HepG2 (cell line): Measurements from ENCODE around the gene PSMC3IP. TPM values are rescaled to one million over a fixed set of nuclear protein-coding genes. Genes with fewer than 3 reads are reported as not detected.
A peak's percentile ranks its signal among the peaks of the same experiment; 100 is the strongest.

Source experiments
- CCDC6 ChIP-seq: sonication (generic); formaldehyde crosslinking; IDR thresholded peaks from 2 replicates; pipeline ENCODE4 v1.8.1; 2022; ENCODE audit warnings: mild to moderate bottlenecking, missing genetic modification reagents, moderate library complexity
- EED ChIP-seq: sonication (generic); formaldehyde crosslinking; IDR thresholded peaks from 2 replicates; pipeline ENCODE4 v1.5.0; 2020; ENCODE audit warnings: mild to moderate bottlenecking, missing genetic modification reagents
- HDAC6 ChIP-seq: fragments of 200-600 bp; sonication (generic); IDR thresholded peaks from 2 replicates; pipeline ENCODE4 v1.7.0; 2017; ENCODE audit warnings: mild to moderate bottlenecking, antibody characterized with exemption, low read length, low read depth
- HNF4G ChIP-seq, 2 experiments: sonication (generic) in 1 of 2; formaldehyde crosslinking in 1 of 2; IDR thresholded peaks; 2 replicates each; pipeline versions ENCODE4 v1.4.0 to v1.6.1; 2011 to 2020; ENCODE audit warnings: borderline replicate concordance in 2 of 2, low read depth in 2 of 2, mild to moderate bottlenecking in 2 of 2, low read length in 1 of 2, missing genetic modification reagents in 1 of 2, moderate library complexity in 1 of 2
- MAZ ChIP-seq, 2 experiments: sonication (generic) in 1 of 2; formaldehyde crosslinking in 1 of 2; IDR thresholded peaks; 2 replicates each; pipeline versions ENCODE4 v1.5.0 to v1.6.1; 2012 to 2020; ENCODE audit warnings: low read depth in 2 of 2, mild to moderate bottlenecking in 2 of 2, borderline replicate concordance in 1 of 2, improper control_type of control experiment in 1 of 2, low read length in 1 of 2, missing genetic modification reagents in 1 of 2, moderate library complexity in 1 of 2
- NFRKB ChIP-seq: fragments of 450-650 bp; IDR thresholded peaks from 2 replicates; pipeline ENCODE4 v1.6.1; 2017
- POLR2G ChIP-seq: fragments of 200-400 bp; formaldehyde crosslinking; IDR thresholded peaks from 2 replicates; pipeline ENCODE4 v1.6.1; 2018; ENCODE audit warnings: mild to moderate bottlenecking, low read depth, low read length, moderate library complexity
- RAD21 ChIP-seq: fragments of 450-650 bp; formaldehyde crosslinking; IDR thresholded peaks from 2 replicates; pipeline ENCODE4 v1.5.0; 2020; ENCODE audit warnings: mild to moderate bottlenecking
- SAFB2 ChIP-seq: sonication (generic); formaldehyde crosslinking; IDR thresholded peaks from 2 replicates; pipeline ENCODE4 v1.5.1; 2020; ENCODE audit warnings: missing genetic modification reagents, low read depth, mild to moderate bottlenecking, borderline replicate concordance
- SYNCRIP ChIP-seq: fragments of 200-400 bp; formaldehyde crosslinking; IDR thresholded peaks from 2 replicates; pipeline ENCODE4 v1.6.1; 2018; ENCODE audit warnings: mild to moderate bottlenecking, low read depth, low read length; ENCODE audit not compliant: insufficient read depth
- TAF1 ChIP-seq: sonication (generic); formaldehyde crosslinking; IDR thresholded peaks from 2 replicates; pipeline ENCODE4 v1.4.0; 2020; ENCODE audit warnings: missing genetic modification reagents
- XRCC5 ChIP-seq: fragments of 200-400 bp; formaldehyde crosslinking; optimal IDR thresholded peaks from 2 replicates; pipeline ENCODE3; 2017; ENCODE audit warnings: mild to moderate bottlenecking, low read length
- ZNF556 ChIP-seq: sonication (generic); formaldehyde crosslinking; IDR thresholded peaks from 2 replicates; pipeline ENCODE4 v1.4.0; 2020; ENCODE audit warnings: mild to moderate bottlenecking, missing genetic modification reagents, borderline replicate concordance
- ZNF713 ChIP-seq: sonication (generic); formaldehyde crosslinking; IDR thresholded peaks from 2 replicates; pipeline ENCODE4 v1.4.0; 2020; ENCODE audit warnings: mild to moderate bottlenecking, missing genetic modification reagents
- ZNF883 ChIP-seq: sonication (generic); formaldehyde crosslinking; IDR thresholded peaks from 2 replicates; pipeline ENCODE4 v1.5.1; 2020; ENCODE audit warnings: mild to moderate bottlenecking, missing genetic modification reagents; ENCODE audit errors: not compliant biosample characterization
- ZNF891 ChIP-seq: sonication (generic); formaldehyde crosslinking; IDR thresholded peaks from 2 replicates; pipeline ENCODE4 v1.5.0; 2020; ENCODE audit warnings: mild to moderate bottlenecking, missing genetic modification reagents
- polyA plus RNA-seq, 8 experiments: library from polyadenylated mRNA; depleted of rRNA in 3 of 8; stranded (reverse) in 7 of 8; unstranded in 1 of 8; fragments of >200 nt; fragmentation: Illumina TruSeq in 4 of 8; extraction: Trizol in 4 of 8; gene quantifications; 2 replicates each; pipeline versions ENCODE4 v1.2.1 to v1.2.3, GENCODE V29; 2011 to 2016; ENCODE audit warnings: low read depth in 4 of 8, missing spikeins in 1 of 8, mixed read lengths in 1 of 8; ENCODE audit not compliant: insufficient read depth in 1 of 8
- total RNA-seq, 5 experiments: library from RNA; depleted of rRNA; stranded (reverse); fragments of >200 nt; fragmentation: Illumina TruSeq; extraction: Trizol; gene quantifications; 2 replicates each; pipeline ENCODE4 v1.2.3, GENCODE V29; 2016; ENCODE audit warnings: low read depth in 1 of 5
- TF ChIP-seq, protein P1 (sequence below): sonication (generic); formaldehyde crosslinking; IDR thresholded peaks from 2 replicates; pipeline ENCODE4 v1.4.0; 2020; ENCODE audit warnings: low read depth, mild to moderate bottlenecking, missing genetic modification reagents
- TF ChIP-seq, protein P2 (sequence below): sonication (generic); formaldehyde crosslinking; IDR thresholded peaks from 2 replicates; pipeline ENCODE4 v1.8.0; 2022; ENCODE audit warnings: missing genetic modification reagents, mild to moderate bottlenecking, borderline replicate concordance
- TF ChIP-seq, protein P3 (sequence below): sonication (generic); formaldehyde crosslinking; IDR thresholded peaks from 2 replicates; pipeline ENCODE4 v1.4.0; 2020; ENCODE audit warnings: missing genetic modification reagents, borderline replicate concordance
- TF ChIP-seq, protein P4 (sequence below): sonication (generic); formaldehyde crosslinking; IDR thresholded peaks from 2 replicates; pipeline ENCODE4 v1.5.1; 2020; ENCODE audit warnings: mild to moderate bottlenecking, moderate library complexity, missing genetic modification reagents
- TF ChIP-seq, protein P5 (sequence below): sonication (generic); formaldehyde crosslinking; IDR thresholded peaks from 2 replicates; pipeline ENCODE4 v1.4.0; 2020; ENCODE audit warnings: missing genetic modification reagents; ENCODE audit errors: not compliant biosample characterization
- TF ChIP-seq, protein P6 (sequence below): sonication (generic); formaldehyde crosslinking; IDR thresholded peaks from 2 replicates; pipeline ENCODE4 v1.4.0; 2020; ENCODE audit warnings: missing genetic modification reagents

The PSMC3IP gene
- total and polyA plus RNA-seq, 2 of the 13 experiments (the other 11 are each of a cell fraction or from before 2014, with no cell fraction given): 6.5 to 22.4 TPM

DNA sequence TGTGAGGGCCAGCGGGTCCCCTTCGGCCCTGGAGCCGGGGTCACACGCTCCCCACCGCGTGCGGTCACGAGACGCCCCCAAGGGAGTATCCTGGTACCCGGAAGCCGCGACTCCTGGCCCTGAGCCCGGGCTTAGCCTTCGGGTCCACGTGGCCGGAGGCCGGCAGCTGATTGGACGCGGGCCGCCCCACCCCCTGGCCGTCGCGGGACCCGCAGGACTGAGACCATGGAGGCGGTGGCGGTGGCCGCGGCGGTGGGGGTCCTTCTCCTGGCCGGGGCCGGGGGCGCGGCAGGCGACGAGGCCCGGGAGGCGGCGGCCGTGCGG lies 41.5 kb downstream of the PSMC3IP start, which contains the start of gene NAGLU (continued):
- TF ChIP-seq MAZ (IDR thresholded peaks at IDR 0.05; ENCODE audit: borderline replicate concordance, low read depth, low read length) (peak; percentile 77; the same call in 1 of the 2 replicates), MAZ (CRISPR knock-in tag; IDR thresholded peaks at IDR 0.05; ENCODE audit: low read depth) (no peak), NFRKB (no peak), HNF4G (IDR thresholded peaks at IDR 0.05; ENCODE audit: borderline replicate concordance, low read depth, low read length) (no peak), HNF4G (CRISPR knock-in tag; IDR thresholded peaks at IDR 0.05; ENCODE audit: borderline replicate concordance, low read depth) (no peak), SYNCRIP (no peak), ZNF883 (CRISPR knock-in tag) (peak; percentile 42), EED (CRISPR knock-in tag) (no peak), ZNF556 (CRISPR knock-in tag) (no peak), SAFB2 (CRISPR knock-in tag) (no peak; the same call in 1 of the 2 replicates), HDAC6 (no peak), ZNF713 (CRISPR knock-in tag) (peak; percentile 43; the same call in 1 of the 2 replicates), TAF1 (peak; percentile 69; the same call in 1 of the 2 replicates), ZNF891 (no peak), POLR2G (peak; percentile 89), CCDC6 (CRISPR knock-in tag) (no peak), XRCC5 (peak; percentile 37), RAD21 (CRISPR knock-in tag) (no peak)
- TF ChIP-seq, protein P1, sequence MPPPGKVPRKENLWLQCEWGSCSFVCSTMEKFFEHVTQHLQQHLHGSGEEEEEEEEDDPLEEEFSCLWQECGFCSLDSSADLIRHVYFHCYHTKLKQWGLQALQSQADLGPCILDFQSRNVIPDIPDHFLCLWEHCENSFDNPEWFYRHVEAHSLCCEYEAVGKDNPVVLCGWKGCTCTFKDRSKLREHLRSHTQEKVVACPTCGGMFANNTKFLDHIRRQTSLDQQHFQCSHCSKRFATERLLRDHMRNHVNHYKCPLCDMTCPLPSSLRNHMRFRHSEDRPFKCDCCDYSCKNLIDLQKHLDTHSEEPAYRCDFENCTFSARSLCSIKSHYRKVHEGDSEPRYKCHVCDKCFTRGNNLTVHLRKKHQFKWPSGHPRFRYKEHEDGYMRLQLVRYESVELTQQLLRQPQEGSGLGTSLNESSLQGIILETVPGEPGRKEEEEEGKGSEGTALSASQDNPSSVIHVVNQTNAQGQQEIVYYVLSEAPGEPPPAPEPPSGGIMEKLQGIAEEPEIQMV (CRISPR knock-in tag): no peak; the same call in 1 of the 2 replicates
- TF ChIP-seq, protein P2, sequence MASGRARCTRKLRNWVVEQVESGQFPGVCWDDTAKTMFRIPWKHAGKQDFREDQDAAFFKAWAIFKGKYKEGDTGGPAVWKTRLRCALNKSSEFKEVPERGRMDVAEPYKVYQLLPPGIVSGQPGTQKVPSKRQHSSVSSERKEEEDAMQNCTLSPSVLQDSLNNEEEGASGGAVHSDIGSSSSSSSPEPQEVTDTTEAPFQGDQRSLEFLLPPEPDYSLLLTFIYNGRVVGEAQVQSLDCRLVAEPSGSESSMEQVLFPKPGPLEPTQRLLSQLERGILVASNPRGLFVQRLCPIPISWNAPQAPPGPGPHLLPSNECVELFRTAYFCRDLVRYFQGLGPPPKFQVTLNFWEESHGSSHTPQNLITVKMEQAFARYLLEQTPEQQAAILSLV: no peak
- TF ChIP-seq, protein P3, sequence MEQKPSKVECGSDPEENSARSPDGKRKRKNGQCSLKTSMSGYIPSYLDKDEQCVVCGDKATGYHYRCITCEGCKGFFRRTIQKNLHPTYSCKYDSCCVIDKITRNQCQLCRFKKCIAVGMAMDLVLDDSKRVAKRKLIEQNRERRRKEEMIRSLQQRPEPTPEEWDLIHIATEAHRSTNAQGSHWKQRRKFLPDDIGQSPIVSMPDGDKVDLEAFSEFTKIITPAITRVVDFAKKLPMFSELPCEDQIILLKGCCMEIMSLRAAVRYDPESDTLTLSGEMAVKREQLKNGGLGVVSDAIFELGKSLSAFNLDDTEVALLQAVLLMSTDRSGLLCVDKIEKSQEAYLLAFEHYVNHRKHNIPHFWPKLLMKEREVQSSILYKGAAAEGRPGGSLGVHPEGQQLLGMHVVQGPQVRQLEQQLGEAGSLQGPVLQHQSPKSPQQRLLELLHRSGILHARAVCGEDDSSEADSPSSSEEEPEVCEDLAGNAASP (CRISPR knock-in tag): peak; percentile 72
- TF ChIP-seq, protein P4, sequence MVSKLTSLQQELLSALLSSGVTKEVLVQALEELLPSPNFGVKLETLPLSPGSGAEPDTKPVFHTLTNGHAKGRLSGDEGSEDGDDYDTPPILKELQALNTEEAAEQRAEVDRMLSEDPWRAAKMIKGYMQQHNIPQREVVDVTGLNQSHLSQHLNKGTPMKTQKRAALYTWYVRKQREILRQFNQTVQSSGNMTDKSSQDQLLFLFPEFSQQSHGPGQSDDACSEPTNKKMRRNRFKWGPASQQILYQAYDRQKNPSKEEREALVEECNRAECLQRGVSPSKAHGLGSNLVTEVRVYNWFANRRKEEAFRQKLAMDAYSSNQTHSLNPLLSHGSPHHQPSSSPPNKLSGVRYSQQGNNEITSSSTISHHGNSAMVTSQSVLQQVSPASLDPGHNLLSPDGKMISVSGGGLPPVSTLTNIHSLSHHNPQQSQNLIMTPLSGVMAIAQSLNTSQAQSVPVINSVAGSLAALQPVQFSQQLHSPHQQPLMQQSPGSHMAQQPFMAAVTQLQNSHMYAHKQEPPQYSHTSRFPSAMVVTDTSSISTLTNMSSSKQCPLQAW (CRISPR knock-in tag): no peak
- TF ChIP-seq, protein P5, sequence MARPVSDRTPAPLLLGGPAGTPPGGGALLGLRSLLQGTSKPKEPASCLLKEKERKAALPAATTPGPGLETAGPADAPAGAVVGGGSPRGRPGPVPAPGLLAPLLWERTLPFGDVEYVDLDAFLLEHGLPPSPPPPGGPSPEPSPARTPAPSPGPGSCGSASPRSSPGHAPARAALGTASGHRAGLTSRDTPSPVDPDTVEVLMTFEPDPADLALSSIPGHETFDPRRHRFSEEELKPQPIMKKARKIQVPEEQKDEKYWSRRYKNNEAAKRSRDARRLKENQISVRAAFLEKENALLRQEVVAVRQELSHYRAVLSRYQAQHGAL (CRISPR knock-in tag): no peak
- TF ChIP-seq, protein P6, sequence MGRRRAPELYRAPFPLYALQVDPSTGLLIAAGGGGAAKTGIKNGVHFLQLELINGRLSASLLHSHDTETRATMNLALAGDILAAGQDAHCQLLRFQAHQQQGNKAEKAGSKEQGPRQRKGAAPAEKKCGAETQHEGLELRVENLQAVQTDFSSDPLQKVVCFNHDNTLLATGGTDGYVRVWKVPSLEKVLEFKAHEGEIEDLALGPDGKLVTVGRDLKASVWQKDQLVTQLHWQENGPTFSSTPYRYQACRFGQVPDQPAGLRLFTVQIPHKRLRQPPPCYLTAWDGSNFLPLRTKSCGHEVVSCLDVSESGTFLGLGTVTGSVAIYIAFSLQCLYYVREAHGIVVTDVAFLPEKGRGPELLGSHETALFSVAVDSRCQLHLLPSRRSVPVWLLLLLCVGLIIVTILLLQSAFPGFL (CRISPR knock-in tag): no peak
